H1 (cell line): ENCODE measurements around the gene RAD51B. TPM values are rescaled to one million over a fixed set of nuclear protein-coding genes. Genes with fewer than 3 reads are reported as not detected.
A peak's percentile ranks its signal among the peaks of the same experiment; 100 is the strongest.

Source experiments
- CTCF ChIA-PET: fragments of 300-600 bp; sonication (Branson Sonifier 250); formaldehyde crosslinking; loops from one replicate; lab custom pipeline; 2021; ENCODE audit not compliant: partially characterized antibody; lab: Charles Lee
- POLR2A ChIA-PET: fragments of 300-600 bp; sonication (Branson Sonifier 250); formaldehyde crosslinking; loops from one replicate; lab custom pipeline; 2021; ENCODE audit warnings: inconsistent platforms; ENCODE audit not compliant: partially characterized antibody; lab: Charles Lee
- DNase-seq, 2 experiments: peaks; one replicate each; pipeline versions ENCODE4 v3.0.0 to v3.0.0-alpha.2; 2010 to 2022; ENCODE audit warnings: low spot score in 2 of 2, low read depth in 1 of 2, mixed read lengths in 1 of 2
- FAIRE-seq: peaks from 2 replicates; lab custom pipeline; 2011; peaks lifted over from hg19 to GRCh38; lab: Jason Lieb, UNC
- H2AFZ ChIP-seq: 2 replicates; pipeline ENCODE4 v1.8.1; 2012; ENCODE audit warnings: low read length, inconsistent platforms
- H2AK5ac ChIP-seq: 2 replicates; pipeline ENCODE4 v1.6.1; 2013; ENCODE audit warnings: low read depth, low read length
- H2BK120ac ChIP-seq: replicated peaks from 2 replicates; pipeline ENCODE3; 2013; ENCODE audit warnings: low read depth, low read length, inconsistent platforms
- H2BK12ac ChIP-seq: 2 replicates; pipeline ENCODE4 v1.6.1; 2013; ENCODE audit warnings: low read depth, low read length
- H2BK15ac ChIP-seq: 2 replicates; pipeline ENCODE4 v1.6.1; 2013; ENCODE audit warnings: low read length
- H2BK20ac ChIP-seq: 2 replicates; pipeline ENCODE4 v1.6.1; 2013; ENCODE audit warnings: low read length
- H2BK5ac ChIP-seq: 2 replicates; pipeline ENCODE4 v1.6.1; 2013; ENCODE audit warnings: low read depth, low read length
- H3K14ac ChIP-seq: 2 replicates; pipeline ENCODE4 v1.6.1; 2013; ENCODE audit warnings: inconsistent platforms; ENCODE audit not compliant: insufficient read length
- H3K18ac ChIP-seq: 2 replicates; pipeline ENCODE4 v1.6.1; 2013; ENCODE audit warnings: low read length; ENCODE audit errors: extremely low read depth
- H3K23ac ChIP-seq: 2 replicates; pipeline ENCODE4 v1.6.1; 2013; ENCODE audit warnings: inconsistent platforms; ENCODE audit not compliant: insufficient read length
- H3K23me2 ChIP-seq: 2 replicates; pipeline ENCODE4 v1.6.1; 2013; ENCODE audit warnings: low read depth, low read length
- H3K27ac ChIP-seq: 2 replicates; pipeline ENCODE4 v1.6.1; 2011; ENCODE audit warnings: low read depth, low read length, inconsistent platforms
- H3K27me3 ChIP-seq, 4 experiments: replicated peaks in 1 of 4; 1 replicate in 1 of 4; 2 replicates in 3 of 4; pipeline versions ENCODE4 v1.6.1 to v1.8.1; 2011 to 2013; ENCODE audit warnings: low read length in 3 of 4, mild to moderate bottlenecking in 3 of 4, inconsistent platforms in 2 of 4, mixed read lengths in 2 of 4, moderate library complexity in 1 of 4; ENCODE audit not compliant: control insufficient read depth in 3 of 4, insufficient read depth in 3 of 4; ENCODE audit errors: extremely low read depth in 1 of 4
- H3K36me3 ChIP-seq, 4 experiments: 2 replicates each; pipeline versions ENCODE4 v1.6.1 to v1.8.1; 2011 to 2013; ENCODE audit warnings: mild to moderate bottlenecking in 4 of 4, low read length in 3 of 4, moderate library complexity in 2 of 4, control low read depth in 1 of 4, inconsistent platforms in 1 of 4; ENCODE audit not compliant: insufficient read depth in 4 of 4, control insufficient read depth in 2 of 4
- H3K4ac ChIP-seq: replicated peaks from 2 replicates; pipeline ENCODE3; 2013; ENCODE audit warnings: low read length, low read depth, mixed read lengths, inconsistent platforms; ENCODE audit not compliant: insufficient read length
- H3K4me1 ChIP-seq, 4 experiments: replicated peaks in 1 of 4; 1 replicate in 1 of 4; 2 replicates in 3 of 4; pipeline versions ENCODE4 v1.6.1 to v1.8.1; 2011 to 2013; ENCODE audit warnings: low read length in 3 of 4, inconsistent platforms in 2 of 4, mixed read lengths in 1 of 4; ENCODE audit not compliant: insufficient read depth in 4 of 4, control insufficient read depth in 3 of 4
- H3K4me2 ChIP-seq, 2 experiments: 2 replicates each; pipeline versions ENCODE4 v1.6.1 to v1.8.1; 2011 to 2013; ENCODE audit warnings: low read depth in 2 of 2, low read length in 2 of 2, control low read depth in 1 of 2, inconsistent platforms in 1 of 2, mild to moderate bottlenecking in 1 of 2; ENCODE audit not compliant: insufficient read depth in 1 of 2
- H3K4me3 ChIP-seq, 4 experiments: fragments of 200-600, 300-600 bp in 1 of 4; sonication (generic), shearing (Covaris generic), sonication (Bioruptor Twin) in 1 of 4; 2 replicates each; pipeline versions ENCODE4 v1.5.1 to v1.8.1; 2011 to 2016; ENCODE audit warnings: low read length in 4 of 4, low read depth in 3 of 4, control low read depth in 2 of 4, inconsistent platforms in 2 of 4, mild to moderate bottlenecking in 2 of 4, mixed read lengths in 1 of 4, moderate library complexity in 1 of 4; ENCODE audit not compliant: insufficient read depth in 2 of 4; ENCODE audit errors: extremely low read depth in 1 of 4
- H3K56ac ChIP-seq: replicated peaks from 2 replicates; pipeline ENCODE3; 2013; ENCODE audit warnings: low read depth, mild to moderate bottlenecking, mixed read lengths, low read length, inconsistent platforms; ENCODE audit not compliant: insufficient read length
- H3K79me1 ChIP-seq: 2 replicates; pipeline ENCODE4 v1.6.1; 2013; ENCODE audit warnings: low read depth, low read length, control low read depth
- H3K79me2 ChIP-seq, 2 experiments: 2 replicates each; pipeline versions ENCODE4 v1.6.1 to v1.8.1; 2012 to 2013; ENCODE audit warnings: low read length in 2 of 2, mild to moderate bottlenecking in 2 of 2, inconsistent platforms in 1 of 2; ENCODE audit not compliant: insufficient read depth in 2 of 2, control insufficient read depth in 1 of 2
- H3K9ac ChIP-seq, 4 experiments: replicated peaks in 1 of 4; 1 replicate in 1 of 4; 2 replicates in 3 of 4; pipeline versions ENCODE4 v1.6.1 to v1.8.1; 2011 to 2013; ENCODE audit warnings: low read depth in 3 of 4, low read length in 3 of 4, control low read depth in 2 of 4, mild to moderate bottlenecking in 2 of 4, moderate library complexity in 2 of 4, inconsistent platforms in 1 of 4; ENCODE audit errors: extremely low read depth in 1 of 4
- H3K9me3 ChIP-seq, 2 experiments: 2 replicates each; pipeline versions ENCODE4 v1.6.1 to v1.8.1; 2012 to 2013; ENCODE audit warnings: mild to moderate bottlenecking in 2 of 2, moderate library complexity in 2 of 2, control low read depth in 1 of 2, inconsistent platforms in 1 of 2, low read depth in 1 of 2, low read length in 1 of 2, mixed read lengths in 1 of 2; ENCODE audit not compliant: insufficient read depth in 2 of 2
- H4K20me1 ChIP-seq, 2 experiments: replicated peaks in 1 of 2; 2 replicates each; pipeline versions ENCODE3 to v1.8.1; 2011 to 2013; ENCODE audit warnings: inconsistent platforms in 2 of 2, low read length in 2 of 2, mild to moderate bottlenecking in 1 of 2; ENCODE audit not compliant: insufficient read depth in 2 of 2, control insufficient read depth in 1 of 2
- H4K5ac ChIP-seq: 2 replicates; pipeline ENCODE4 v1.6.1; 2013; ENCODE audit warnings: low read length, low read depth, mixed read lengths, inconsistent platforms; ENCODE audit not compliant: insufficient read length
- H4K8ac ChIP-seq: 2 replicates; pipeline ENCODE4 v1.8.0; 2013; ENCODE audit warnings: mild to moderate bottlenecking, moderate library complexity, low read length, inconsistent platforms; ENCODE audit not compliant: insufficient read depth; ENCODE audit errors: extremely low read depth
- H4K91ac ChIP-seq: replicated peaks from 2 replicates; pipeline ENCODE3; 2013; ENCODE audit warnings: low read length, mixed read lengths, inconsistent platforms; ENCODE audit not compliant: insufficient read length
- BRCA1 ChIP-seq: IDR thresholded peaks from 2 replicates; pipeline ENCODE4 v1.6.1; 2012; ENCODE audit warnings: low read depth, low read length, improper control_type of control experiment
- CBX8 ChIP-seq: fragments of 300-800, 300-1000 bp; sonication (generic); IDR thresholded peaks from 2 replicates; pipeline ENCODE4 v1.7.1; 2016; ENCODE audit warnings: low read depth, low read length, borderline replicate concordance
- CHD2 ChIP-seq: IDR thresholded peaks from 2 replicates; pipeline ENCODE4 v1.6.1; 2012; ENCODE audit warnings: low read length, improper control_type of control experiment
- EP300 ChIP-seq, 2 experiments: IDR thresholded peaks; 1 replicate in 1 of 2; 2 replicates in 1 of 2; pipeline ENCODE4 v1.6.1; 2011 to 2012; ENCODE audit warnings: low read depth in 2 of 2, low read length in 2 of 2, mild to moderate bottlenecking in 2 of 2, borderline replicate concordance in 1 of 2, inconsistent platforms in 1 of 2, moderate library complexity in 1 of 2
- FOSL1 ChIP-seq: IDR thresholded peaks from 2 replicates; pipeline ENCODE4 v1.6.1; 2011; ENCODE audit warnings: mild to moderate bottlenecking, low read depth, low read length, moderate library complexity; ENCODE audit not compliant: insufficient read depth
- KDM4A ChIP-seq: IDR thresholded peaks from one replicate; pipeline ENCODE4 v1.7.1; 2012; ENCODE audit warnings: low read depth, mild to moderate bottlenecking, moderate library complexity, low read length, inconsistent platforms; ENCODE audit not compliant: severe bottlenecking
- KDM5A ChIP-seq: fragments of 200-600 bp; IDR thresholded peaks from 2 replicates; pipeline ENCODE4 v1.7.1; 2012; ENCODE audit warnings: mild to moderate bottlenecking, low read length, inconsistent platforms, mixed read lengths
- TBP ChIP-seq: IDR thresholded peaks from 2 replicates; pipeline ENCODE4 v1.6.1; 2011; ENCODE audit warnings: low read depth, low read length, improper control_type of control experiment
- WGBS, 2 experiments: shearing (Covaris generic) in 1 of 2; methylation state at CpG; one replicate each; pipeline versions ENCODE4 v1.1.6 to v1.1.7; 2013 to 2015; ENCODE audit warnings: low lambda C conversion rate in 2 of 2, mixed read lengths in 2 of 2, inconsistent platforms in 1 of 2, low coverage in 1 of 2, missing lambda C conversion rate in 1 of 2; ENCODE audit not compliant: insufficient replicate concordance in 2 of 2, insufficient coverage in 1 of 2, insufficient read length in 1 of 2; ENCODE audit errors: extremely low coverage in 1 of 2, missing lambda C conversion rate in 1 of 2; 5-methylcytosine and 5-hydroxymethylcytosine counted together
- polyA plus RNA-seq, 7 experiments: library from polyadenylated mRNA; depleted of rRNA in 3 of 7; stranded (reverse) in 5 of 7; unstranded in 2 of 7; fragments of >200 nt in 5 of 7; fragments of 200-250 nt in 2 of 7; gene quantifications; 1 replicate in 5 of 7; 2 replicates in 1 of 7; 4 replicates in 1 of 7; pipeline versions ENCODE4 v1.2.1 to v1.2.3, GENCODE V29; 2011 to 2013; ENCODE audit warnings: missing spikeins in 2 of 7, mixed read lengths in 2 of 7
- total RNA-seq: library from RNA; stranded (reverse); fragmentation: NEBNext Ultra II Directional; extraction: Animal tissue kit (Norgen Biotek cat#: 25700); gene quantifications from 2 replicates; pipeline ENCODE4 v1.2.1, GENCODE V29; 2021
- TF ChIP-seq, protein P1 (sequence below): IDR thresholded peaks from 2 replicates; pipeline ENCODE4 v1.6.1; 2011; ENCODE audit warnings: low read length, improper control_type of control experiment
- TF ChIP-seq, protein P2 (sequence below), 3 experiments: IDR thresholded peaks; 1 replicate in 2 of 3; 2 replicates in 1 of 3; pipeline versions ENCODE4 v1.5.1 to v1.6.1; 2011; ENCODE audit warnings: low read length in 3 of 3, mild to moderate bottlenecking in 3 of 3, inconsistent platforms in 2 of 3, low read depth in 1 of 3, moderate library complexity in 1 of 3; ENCODE audit not compliant: insufficient read depth in 1 of 3; ENCODE audit errors: control extremely low read depth in 1 of 3

RAD51B gene
- total and polyA plus RNA-seq, 2 of the 8 experiments (the other 6 are each of a cell fraction or from before 2014, with no cell fraction given), result 3.9 to 14.9 TPM

DNA sequence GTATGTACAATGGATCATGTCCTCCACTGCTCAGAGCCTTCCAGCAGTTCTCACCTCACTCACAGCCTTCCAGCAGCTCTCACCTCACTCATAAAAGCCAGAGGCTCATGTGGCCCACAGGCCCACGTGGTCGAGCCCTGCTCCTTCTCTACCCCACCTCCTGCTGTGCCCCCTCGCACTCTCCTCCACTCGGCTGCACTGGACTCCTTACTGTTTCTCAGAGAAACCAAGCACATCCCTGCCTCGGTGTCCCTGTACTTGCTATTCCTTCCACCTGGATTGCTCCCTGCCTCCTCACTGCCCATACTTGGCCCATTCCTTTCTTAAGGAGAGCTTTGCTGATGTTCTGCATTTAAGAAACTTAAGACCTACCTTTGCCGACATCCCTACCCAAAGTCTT, 753.5 kb downstream of the RAD51B start:
- Histone ChIP-seq H2BK20ac (no peak overlapping the region), H2BK12ac (peak overlapping the region; percentile 50; the same call in 1 of the 2 replicates), H3K4me1 (peaks cover 0 to 7% (median 2%) of the 10 kb centered on the region in 4 experiments; a peak in 2 of 7 replicates), H3K9ac (no peak overlapping the region), H3K4ac (no peak overlapping the region), H3K79me1 (no peaks in the 10 kb centered on the region), H3K4me3 (no peak overlapping the region), H3K18ac (no peak overlapping the region), H3K56ac (no peak overlapping the region), H2BK120ac (no peak overlapping the region), H4K8ac (no peak overlapping the region), H3K27me3 (no peaks in the 10 kb centered on the region), H4K91ac (no peak overlapping the region), H2AK5ac (no peak overlapping the region; the same call in 1 of the 2 replicates), H3K36me3 (no peaks in the 10 kb centered on the region), H3K79me2 (no peaks in the 10 kb centered on the region), H2BK5ac (no peak overlapping the region), H4K20me1 (no peaks in the 10 kb centered on the region), H2BK15ac (peak overlapping the region; percentile 89; the same call in 1 of the 2 replicates), H3K23ac (no peak overlapping the region), H3K9me3 (peaks cover 0 to 4% of the 10 kb centered on the region in 2 experiments; a peak in 1 of 4 replicates), H4K5ac (no peak overlapping the region), H3K14ac (no peak overlapping the region), H3K23me2 (no peaks in the 10 kb centered on the region), H2AFZ (no peak overlapping the region), H3K4me2 (no peak overlapping the region), H3K27ac (no peak overlapping the region)
- ChIA-PET CTCF (interaction anchor here (0.6 kb wide), 1 partner anchor 188 kb away, joined by 3 read pairs; no protein-coding TSS in a partner anchor), POLR2A (interaction anchor here (1.2 kb wide), 1 partner anchor 10 kb away, joined by 6 read pairs; no protein-coding TSS in a partner anchor)
- WGBS, 2 experiments, result 88% methylated on average over 6 of the region's 6 CpGs; no CpG with 5 or more reads in 1 of the 2 experiments
- no peak for DNase-seq
- no peak for FAIRE-seq
- TF ChIP-seq CHD2 (no peak), EP300 (IDR thresholded peaks at IDR 0.05; ENCODE audit: borderline replicate concordance in 1 of 2, low read depth in 2 of 2, low read length in 2 of 2) (no peak), BRCA1 (no peak), CBX8 (no peak), FOSL1 (no peak), KDM5A (no peak), TBP (no peak), KDM4A (no peak)
- TF ChIP-seq, protein P1, sequence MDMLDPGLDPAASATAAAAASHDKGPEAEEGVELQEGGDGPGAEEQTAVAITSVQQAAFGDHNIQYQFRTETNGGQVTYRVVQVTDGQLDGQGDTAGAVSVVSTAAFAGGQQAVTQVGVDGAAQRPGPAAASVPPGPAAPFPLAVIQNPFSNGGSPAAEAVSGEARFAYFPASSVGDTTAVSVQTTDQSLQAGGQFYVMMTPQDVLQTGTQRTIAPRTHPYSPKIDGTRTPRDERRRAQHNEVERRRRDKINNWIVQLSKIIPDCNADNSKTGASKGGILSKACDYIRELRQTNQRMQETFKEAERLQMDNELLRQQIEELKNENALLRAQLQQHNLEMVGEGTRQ, result no peak
- TF ChIP-seq, protein P2, sequence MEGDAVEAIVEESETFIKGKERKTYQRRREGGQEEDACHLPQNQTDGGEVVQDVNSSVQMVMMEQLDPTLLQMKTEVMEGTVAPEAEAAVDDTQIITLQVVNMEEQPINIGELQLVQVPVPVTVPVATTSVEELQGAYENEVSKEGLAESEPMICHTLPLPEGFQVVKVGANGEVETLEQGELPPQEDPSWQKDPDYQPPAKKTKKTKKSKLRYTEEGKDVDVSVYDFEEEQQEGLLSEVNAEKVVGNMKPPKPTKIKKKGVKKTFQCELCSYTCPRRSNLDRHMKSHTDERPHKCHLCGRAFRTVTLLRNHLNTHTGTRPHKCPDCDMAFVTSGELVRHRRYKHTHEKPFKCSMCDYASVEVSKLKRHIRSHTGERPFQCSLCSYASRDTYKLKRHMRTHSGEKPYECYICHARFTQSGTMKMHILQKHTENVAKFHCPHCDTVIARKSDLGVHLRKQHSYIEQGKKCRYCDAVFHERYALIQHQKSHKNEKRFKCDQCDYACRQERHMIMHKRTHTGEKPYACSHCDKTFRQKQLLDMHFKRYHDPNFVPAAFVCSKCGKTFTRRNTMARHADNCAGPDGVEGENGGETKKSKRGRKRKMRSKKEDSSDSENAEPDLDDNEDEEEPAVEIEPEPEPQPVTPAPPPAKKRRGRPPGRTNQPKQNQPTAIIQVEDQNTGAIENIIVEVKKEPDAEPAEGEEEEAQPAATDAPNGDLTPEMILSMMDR (IDR thresholded peaks at IDR 0.05; ENCODE audit: control extremely low read depth in 1 of 3, insufficient read depth in 1 of 3, low read depth in 1 of 3, low read length in 3 of 3), result no peak
